GM12878 (cell line): ENCODE measurements around the gene ITPRIP. TPM values are rescaled to one million over a fixed set of nuclear protein-coding genes. Genes with fewer than 3 reads are reported as not detected.

Experiments used
- ASH2L ChIP-seq: fragments of 300-600, 200-600 bp; sonication (generic); IDR thresholded peaks from 2 replicates; pipeline ENCODE4 v1.6.1; 2017; ENCODE audit warnings: low read depth, mild to moderate bottlenecking, borderline replicate concordance
- CBX3 ChIP-seq: fragments of 200-600 bp; sonication (generic); IDR thresholded peaks from 2 replicates; pipeline ENCODE4 v1.6.1; 2016; ENCODE audit warnings: low read depth, borderline replicate concordance
- CBX5 ChIP-seq: sonication (generic); IDR thresholded peaks from 2 replicates; pipeline ENCODE4 v1.6.1; 2016; ENCODE audit warnings: low read depth, moderate library complexity, mild to moderate bottlenecking, inconsistent platforms
- CHD4 ChIP-seq: fragments of 200-600 bp; sonication (generic); IDR thresholded peaks from 2 replicates; pipeline ENCODE4 v1.6.1; 2016; ENCODE audit warnings: mild to moderate bottlenecking
- CREM ChIP-seq: IDR thresholded peaks from 2 replicates; pipeline ENCODE4 v1.6.1; 2014; ENCODE audit warnings: antibody characterized with exemption, low read depth
- ESRRA ChIP-seq: IDR thresholded peaks from 2 replicates; pipeline ENCODE4 v1.6.1; 2012; ENCODE audit warnings: mild to moderate bottlenecking, low read length, improper control_type of control experiment
- ETV6 ChIP-seq, 2 experiments: fragments of 450-650 bp in 1 of 2; IDR thresholded peaks in 1 of 2; conservative IDR thresholded peaks in 1 of 2; 2 replicates each; pipeline ENCODE4 v1.6.1; 2014; ENCODE audit warnings: antibody characterized with exemption in 1 of 2, borderline replicate concordance in 1 of 2, low read depth in 1 of 2, mild to moderate bottlenecking in 1 of 2, moderate library complexity in 1 of 2
- FOS ChIP-seq: IDR thresholded peaks from 3 replicates; pipeline ENCODE4 v1.6.1; 2011; ENCODE audit warnings: borderline replicate concordance; ENCODE audit not compliant: insufficient read length; ENCODE audit errors: extremely low read depth
- GABPA ChIP-seq: IDR thresholded peaks from 2 replicates; pipeline ENCODE4 v1.6.1; 2014; ENCODE audit warnings: antibody characterized with exemption, low read depth, mild to moderate bottlenecking, inconsistent platforms
- GATAD2B ChIP-seq: fragments of 450-650 bp; conservative IDR thresholded peaks from 2 replicates; pipeline ENCODE4 v1.6.1; 2017; ENCODE audit warnings: low read depth, mild to moderate bottlenecking, moderate library complexity
- HCFC1 ChIP-seq: fragments of 150-350 bp; IDR thresholded peaks from 2 replicates; pipeline ENCODE4 v1.6.1; 2014; ENCODE audit warnings: low read length
- HDAC6 ChIP-seq: fragments of 200-600 bp; sonication (generic); IDR thresholded peaks from one replicate; pipeline ENCODE4 v1.8.0; 2017; ENCODE audit warnings: antibody characterized with exemption; ENCODE audit not compliant: unreplicated experiment
- IRF4 ChIP-seq: IDR thresholded peaks from 2 replicates; pipeline ENCODE4 v1.6.1; 2011; ENCODE audit warnings: low read depth, low read length
- KAT2A ChIP-seq: conservative IDR thresholded peaks from 2 replicates; pipeline ENCODE4 v1.6.1; 2011; ENCODE audit warnings: low read depth, low read length; ENCODE audit not compliant: control insufficient read depth
- NFYA ChIP-seq: IDR thresholded peaks from 2 replicates; pipeline ENCODE4 v1.6.1; 2011; ENCODE audit warnings: low read depth, mild to moderate bottlenecking, low read length, improper control_type of control experiment, borderline replicate concordance
- PAX5 ChIP-seq: IDR thresholded peaks from 2 replicates; pipeline ENCODE4 v1.6.1; 2011; ENCODE audit warnings: low read depth, low read length, borderline replicate concordance
- POLR2A ChIP-seq: IDR thresholded peaks from 2 replicates; pipeline ENCODE4 v1.6.1; 2011; ENCODE audit warnings: low read depth, mild to moderate bottlenecking, low read length
- POU2F2 ChIP-seq: IDR thresholded peaks from 3 replicates; pipeline ENCODE4 v1.6.1; 2011; ENCODE audit warnings: low read depth, mild to moderate bottlenecking, low read length, borderline replicate concordance
- RUNX3 ChIP-seq: IDR thresholded peaks from 2 replicates; pipeline ENCODE4 v1.6.1; 2012; ENCODE audit warnings: low read length, inconsistent platforms
- SMC3 ChIP-seq: IDR thresholded peaks from 2 replicates; pipeline ENCODE4 v1.6.1; 2011; ENCODE audit warnings: low read length, improper control_type of control experiment, borderline replicate concordance
- TAF1 ChIP-seq: IDR thresholded peaks from 2 replicates; pipeline ENCODE4 v1.6.1; 2011; ENCODE audit warnings: mild to moderate bottlenecking, low read depth, low read length, borderline replicate concordance
- TARDBP ChIP-seq: IDR thresholded peaks from 2 replicates; pipeline ENCODE4 v1.6.1; 2016; ENCODE audit warnings: borderline replicate concordance
- YY1 ChIP-seq: IDR thresholded peaks from 2 replicates; pipeline ENCODE4 v1.6.1; 2011; ENCODE audit warnings: low read depth, mild to moderate bottlenecking, low read length
- ZNF24 ChIP-seq: fragments of 450-650 bp; IDR thresholded peaks from 2 replicates; pipeline ENCODE4 v1.6.1; 2017; ENCODE audit warnings: antibody characterized with exemption, mild to moderate bottlenecking
- ZZZ3 ChIP-seq: IDR thresholded peaks from 2 replicates; pipeline ENCODE4 v1.6.1; 2011; ENCODE audit warnings: low read depth; ENCODE audit not compliant: control insufficient read depth, insufficient read length
- polyA plus RNA-seq, 11 experiments: library from polyadenylated mRNA; depleted of rRNA in 4 of 11; unstranded in 6 of 11; stranded (reverse) in 5 of 11; fragments of >200 nt; fragmentation: Nextera tagmentation in 4 of 11; fragmentation: Illumina TruSeq in 1 of 11; extraction: Ambion mirVana in 4 of 11; extraction: Trizol in 1 of 11; gene quantifications; 1 replicate in 1 of 11; 2 replicates in 10 of 11; pipeline versions ENCODE4 v1.2.1 to v1.2.3, GENCODE V29; 2011 to 2016; ENCODE audit warnings: inconsistent platforms in 2 of 11, missing spikeins in 2 of 11, low read depth in 1 of 11
- total RNA-seq, 4 experiments: library from RNA; depleted of rRNA in 3 of 4; stranded (reverse); fragments of >200 nt in 3 of 4; fragmentation: Illumina TruSeq in 1 of 4; extraction: Trizol in 1 of 4; gene quantifications; 2 replicates each; pipeline versions ENCODE4 v1.2.1 to v1.2.3, GENCODE V29; 2013 to 2021
- TF ChIP-seq, protein P1 (sequence below): fragments of 450-650 bp; IDR thresholded peaks from 2 replicates; pipeline ENCODE4 v1.6.1; 2017; ENCODE audit warnings: mild to moderate bottlenecking, low read depth, inconsistent platforms; ENCODE audit not compliant: poor library complexity, severe bottlenecking
- TF ChIP-seq, protein P2 (sequence below): fragments of 450-650 bp; IDR thresholded peaks from 2 replicates; pipeline ENCODE4 v1.6.1; 2017; ENCODE audit warnings: low read depth, mild to moderate bottlenecking, moderate library complexity
- TF ChIP-seq, protein P3 (sequence below): fragments of 450-650 bp; IDR thresholded peaks from 2 replicates; pipeline ENCODE4 v1.6.1; 2017; ENCODE audit warnings: borderline replicate concordance

ITPRIP gene
- total and polyA plus RNA-seq, 10 of the 15 experiments (the other 5 are each of a cell fraction or from before 2014, with no cell fraction given), result 0.82 to 10.4 (median 5.9) TPM

DNA sequence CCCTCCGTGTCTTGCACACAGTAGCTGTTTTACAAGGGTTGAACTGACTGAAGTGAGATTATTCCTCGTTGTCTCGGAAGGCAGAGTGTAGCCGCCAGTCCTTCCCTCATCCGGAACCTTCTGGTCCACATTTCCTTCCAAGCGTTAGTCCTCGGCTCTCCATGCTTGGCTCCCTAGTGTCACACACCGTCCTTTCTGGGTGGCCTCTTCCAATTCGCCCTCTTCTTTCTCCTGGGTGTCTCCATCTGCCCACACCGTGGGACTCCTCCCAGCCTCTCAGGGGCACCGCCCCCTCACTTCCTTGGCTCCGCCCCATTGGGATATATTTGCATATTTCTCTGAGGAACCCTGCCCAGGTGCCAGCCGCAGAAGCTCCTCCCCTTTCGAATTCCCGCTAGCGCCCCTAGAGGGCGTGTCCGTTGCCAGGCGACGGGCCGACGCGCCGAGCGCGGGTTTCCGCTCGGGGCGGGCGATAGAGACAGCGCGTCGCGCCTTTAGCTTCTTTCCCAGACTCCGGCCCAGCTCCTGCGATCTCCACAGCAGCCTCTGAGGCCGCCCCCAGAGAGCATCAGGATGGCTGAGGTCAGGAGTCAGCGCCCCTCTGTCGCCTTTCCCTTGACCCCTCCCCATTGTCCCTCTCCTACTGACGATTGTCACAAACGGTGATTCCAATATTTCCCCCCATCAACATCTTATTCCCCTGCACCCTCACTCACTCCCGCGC, 15.2 kb upstream of the ITPRIP start, which contains the start of gene CFAP58 (continued):
- TF ChIP-seq ETV6 (conservative IDR thresholded peaks at IDR 0.05 in 1 of 2, IDR thresholded peaks at IDR 0.05 in 1 of 2; ENCODE audit: borderline replicate concordance in 1 of 2, low read depth in 1 of 2), result no peak
- TF ChIP-seq SMC3, result no peak
- peak; percentile 3; the same call in 1 of the 2 replicates for TF ChIP-seq RUNX3
- no peak for TF ChIP-seq POLR2A
- TF ChIP-seq ESRRA, result no peak
- no peak for TF ChIP-seq HDAC6
- TF ChIP-seq PAX5, result no peak
- TF ChIP-seq, protein P1, sequence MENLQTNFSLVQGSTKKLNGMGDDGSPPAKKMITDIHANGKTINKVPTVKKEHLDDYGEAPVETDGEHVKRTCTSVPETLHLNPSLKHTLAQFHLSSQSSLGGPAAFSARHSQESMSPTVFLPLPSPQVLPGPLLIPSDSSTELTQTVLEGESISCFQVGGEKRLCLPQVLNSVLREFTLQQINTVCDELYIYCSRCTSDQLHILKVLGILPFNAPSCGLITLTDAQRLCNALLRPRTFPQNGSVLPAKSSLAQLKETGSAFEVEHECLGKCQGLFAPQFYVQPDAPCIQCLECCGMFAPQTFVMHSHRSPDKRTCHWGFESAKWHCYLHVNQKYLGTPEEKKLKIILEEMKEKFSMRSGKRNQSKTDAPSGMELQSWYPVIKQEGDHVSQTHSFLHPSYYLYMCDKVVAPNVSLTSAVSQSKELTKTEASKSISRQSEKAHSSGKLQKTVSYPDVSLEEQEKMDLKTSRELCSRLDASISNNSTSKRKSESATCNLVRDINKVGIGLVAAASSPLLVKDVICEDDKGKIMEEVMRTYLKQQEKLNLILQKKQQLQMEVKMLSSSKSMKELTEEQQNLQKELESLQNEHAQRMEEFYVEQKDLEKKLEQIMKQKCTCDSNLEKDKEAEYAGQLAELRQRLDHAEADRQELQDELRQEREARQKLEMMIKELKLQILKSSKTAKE, result no peak
- no peak for TF ChIP-seq GATAD2B
- no peak for TF ChIP-seq FOS
- TF ChIP-seq GABPA, result no peak
- no peak for TF ChIP-seq TARDBP
- no peak for TF ChIP-seq HCFC1
- TF ChIP-seq ZZZ3, result no peak
- no peak for TF ChIP-seq KAT2A
- TF ChIP-seq CHD4, result no peak
- TF ChIP-seq, protein P2, sequence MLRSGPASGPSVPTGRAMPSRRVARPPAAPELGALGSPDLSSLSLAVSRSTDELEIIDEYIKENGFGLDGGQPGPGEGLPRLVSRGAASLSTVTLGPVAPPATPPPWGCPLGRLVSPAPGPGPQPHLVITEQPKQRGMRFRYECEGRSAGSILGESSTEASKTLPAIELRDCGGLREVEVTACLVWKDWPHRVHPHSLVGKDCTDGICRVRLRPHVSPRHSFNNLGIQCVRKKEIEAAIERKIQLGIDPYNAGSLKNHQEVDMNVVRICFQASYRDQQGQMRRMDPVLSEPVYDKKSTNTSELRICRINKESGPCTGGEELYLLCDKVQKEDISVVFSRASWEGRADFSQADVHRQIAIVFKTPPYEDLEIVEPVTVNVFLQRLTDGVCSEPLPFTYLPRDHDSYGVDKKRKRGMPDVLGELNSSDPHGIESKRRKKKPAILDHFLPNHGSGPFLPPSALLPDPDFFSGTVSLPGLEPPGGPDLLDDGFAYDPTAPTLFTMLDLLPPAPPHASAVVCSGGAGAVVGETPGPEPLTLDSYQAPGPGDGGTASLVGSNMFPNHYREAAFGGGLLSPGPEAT, result peak; percentile 32; the same call in 1 of the 2 replicates
- TF ChIP-seq, protein P3, sequence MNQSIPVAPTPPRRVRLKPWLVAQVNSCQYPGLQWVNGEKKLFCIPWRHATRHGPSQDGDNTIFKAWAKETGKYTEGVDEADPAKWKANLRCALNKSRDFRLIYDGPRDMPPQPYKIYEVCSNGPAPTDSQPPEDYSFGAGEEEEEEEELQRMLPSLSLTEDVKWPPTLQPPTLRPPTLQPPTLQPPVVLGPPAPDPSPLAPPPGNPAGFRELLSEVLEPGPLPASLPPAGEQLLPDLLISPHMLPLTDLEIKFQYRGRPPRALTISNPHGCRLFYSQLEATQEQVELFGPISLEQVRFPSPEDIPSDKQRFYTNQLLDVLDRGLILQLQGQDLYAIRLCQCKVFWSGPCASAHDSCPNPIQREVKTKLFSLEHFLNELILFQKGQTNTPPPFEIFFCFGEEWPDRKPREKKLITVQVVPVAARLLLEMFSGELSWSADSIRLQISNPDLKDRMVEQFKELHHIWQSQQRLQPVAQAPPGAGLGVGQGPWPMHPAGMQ, result no peak
- TF ChIP-seq YY1, result peak; percentile 32; the same call in 1 of the 2 replicates
- peak; percentile 25; the same call in 1 of the 2 replicates for TF ChIP-seq CREM
- no peak for TF ChIP-seq TAF1
- TF ChIP-seq IRF4, result no peak
- TF ChIP-seq POU2F2, result peak; percentile 91; the same call in 2 of the 3 replicates
- TF ChIP-seq ZNF24, result no peak
- TF ChIP-seq NFYA, result no peak
- TF ChIP-seq CBX3, result no peak
- TF ChIP-seq CBX5, result no peak
- no peak for TF ChIP-seq ASH2L
